GM12878 (cell line): Measurements from ENCODE around the gene ERC2. TPM values are rescaled to one million over a fixed set of nuclear protein-coding genes. Genes with fewer than 3 reads are reported as not detected.

ENCODE experiments used
- ATAC-seq: fragments of 200-7000 bp; cut with Tn5 transposase; 3 replicates; pipeline ENCODE4 v1.9.1; 2020; ENCODE audit warnings: mild to moderate bottlenecking, moderate library complexity
- BruUV-seq: library from RNA; stranded (reverse); fragments of 400-500 nt; replicated peaks from 2 replicates; lab custom pipeline; 2021; lab: Mats Ljungman, UMichigan
- CTCF ChIA-PET: fragments of 300-600 bp; sonication (Branson Sonifier 250); formaldehyde crosslinking; extraction: SDS; loops from one replicate; lab custom pipeline; 2021; ENCODE audit warnings: inconsistent platforms; lab: Yijun Ruan, JAX
- POLR2A ChIA-PET: fragments of 350-600 bp; formaldehyde crosslinking; extraction: SDS; loops from one replicate; lab custom pipeline; 2021; ENCODE audit warnings: inconsistent platforms; lab: Charles Lee
- RAD21 ChIA-PET: fragments of 300-600 bp; sonication (Branson Sonifier 250); formaldehyde crosslinking; loops from one replicate; lab custom pipeline; 2023; ENCODE audit warnings: antibody characterized with exemption; ENCODE audit not compliant: unreplicated experiment; lab: Charles Lee
- SMC1A ChIA-PET: fragments of 300-600 bp; sonication (Branson Sonifier 250); formaldehyde crosslinking; loops from one replicate; lab custom pipeline; 2023; ENCODE audit not compliant: unreplicated experiment, uncharacterized antibody; lab: Charles Lee
- DNase-seq: peaks from one replicate; pipeline ENCODE4 v3.0.0-alpha.2; 2011; ENCODE audit warnings: low read depth, low spot score
- FAIRE-seq: peaks from 3 replicates; lab custom pipeline; 2011; peaks lifted over from hg19 to GRCh38; lab: Jason Lieb, UNC
- H2AFZ ChIP-seq: 2 replicates; pipeline ENCODE4 v1.6.0; 2011; ENCODE audit warnings: low read depth, low read length, control low read depth; ENCODE audit not compliant: control insufficient read depth
- H3K27ac ChIP-seq: 2 replicates; pipeline ENCODE4 v1.5.1; 2011; ENCODE audit warnings: control low read depth; ENCODE audit not compliant: control insufficient read depth, insufficient read depth
- H3K27me3 ChIP-seq, 2 experiments: replicated peaks in 1 of 2; 2 replicates each; pipeline versions ENCODE4 v1.6.0 to v1.6.1; 2011; ENCODE audit warnings: low read length in 1 of 2; ENCODE audit not compliant: control insufficient read depth in 2 of 2, insufficient read depth in 2 of 2
- H3K36me3 ChIP-seq, 2 experiments: 2 replicates each; pipeline ENCODE4 v1.5.1; 2011; ENCODE audit warnings: low read length in 1 of 2; ENCODE audit not compliant: control insufficient read depth in 2 of 2, insufficient read depth in 2 of 2
- H3K4me1 ChIP-seq: 2 replicates; pipeline ENCODE4 v1.6.1; 2011; ENCODE audit warnings: mild to moderate bottlenecking, low read length, moderate library complexity, mixed read lengths; ENCODE audit not compliant: control insufficient read depth, insufficient read depth
- H3K4me2 ChIP-seq: 2 replicates; pipeline ENCODE4 v1.6.0; 2011; ENCODE audit warnings: control low read depth; ENCODE audit not compliant: control insufficient read depth, insufficient read depth
- H3K4me3 ChIP-seq: fragments of 200-600 bp; sonication (generic); 2 replicates; pipeline ENCODE4 v1.5.1; 2016
- H3K79me2 ChIP-seq: 2 replicates; pipeline ENCODE4 v1.6.0; 2011; ENCODE audit warnings: low read length; ENCODE audit not compliant: control insufficient read depth, insufficient read depth
- H3K9ac ChIP-seq: 2 replicates; pipeline ENCODE4 v1.8.0; 2011; ENCODE audit warnings: low read length, control low read depth, mixed read lengths; ENCODE audit not compliant: control insufficient read depth, insufficient read depth
- H3K9me3 ChIP-seq: replicated peaks from 3 replicates; pipeline ENCODE4 v1.5.1; 2011; ENCODE audit warnings: mild to moderate bottlenecking, low read length; ENCODE audit not compliant: control insufficient read depth, insufficient read depth
- H4K20me1 ChIP-seq: 2 replicates; pipeline ENCODE4 v1.6.0; 2011; ENCODE audit not compliant: control insufficient read depth, insufficient read depth
- EED ChIP-seq: sonication (generic); IDR thresholded peaks from 2 replicates; pipeline ENCODE4 v1.6.1; 2016; ENCODE audit warnings: antibody characterized with exemption, low read depth
- FOXM1 ChIP-seq: IDR thresholded peaks from 2 replicates; pipeline ENCODE4 v1.6.1; 2012; ENCODE audit warnings: low read depth, mild to moderate bottlenecking, inconsistent platforms, low read length, moderate library complexity
- MTA2 ChIP-seq: fragments of 450-650 bp; IDR thresholded peaks from 2 replicates; pipeline ENCODE4 v1.6.1; 2016; ENCODE audit warnings: low read depth, mild to moderate bottlenecking, moderate library complexity
- MTA3 ChIP-seq: IDR thresholded peaks from 2 replicates; pipeline ENCODE4 v1.6.1; 2012; ENCODE audit warnings: low read length, inconsistent platforms, borderline replicate concordance
- SMAD5 ChIP-seq: IDR thresholded peaks from 2 replicates; pipeline ENCODE4 v1.6.1; 2016; ENCODE audit warnings: antibody characterized with exemption, low read depth
- SP1 ChIP-seq: IDR thresholded peaks from one replicate; pipeline ENCODE4 v1.6.1; 2011; ENCODE audit warnings: low read depth, low read length
- TCF7 ChIP-seq: IDR thresholded peaks from 2 replicates; pipeline ENCODE4 v1.6.1; 2014; ENCODE audit warnings: antibody characterized with exemption, borderline replicate concordance
- WRNIP1 ChIP-seq: IDR thresholded peaks from 2 replicates; pipeline ENCODE4 v1.6.1; 2011; ENCODE audit warnings: low read depth, low read length, improper control_type of control experiment, borderline replicate concordance
- ZNF622 ChIP-seq: fragments of 450-650 bp; IDR thresholded peaks from 2 replicates; pipeline ENCODE4 v1.6.1; 2017; ENCODE audit warnings: mild to moderate bottlenecking, inconsistent platforms
- ZSCAN29 ChIP-seq: fragments of 450-650 bp; IDR thresholded peaks from 2 replicates; pipeline ENCODE4 v1.6.1; 2017; ENCODE audit warnings: mild to moderate bottlenecking, moderate library complexity
- WGBS: methylation state at CpG from one replicate; pipeline ENCODE4 v1.1.6; 2016; ENCODE audit warnings: low lambda C conversion rate; ENCODE audit not compliant: insufficient replicate concordance, insufficient coverage; ENCODE audit errors: missing lambda C conversion rate; 5-methylcytosine and 5-hydroxymethylcytosine counted together
- in situ Hi-C: fragments of 300-500 bp; cut with MboI; formaldehyde crosslinking; loops from 9 replicates; pipeline ENCODE4 v1.14.3; 2018; ENCODE audit warnings: mixed read lengths
- intact Hi-C: fragments of 100-400 bp; cut with micrococcal nuclease; formaldehyde crosslinking; loops from one replicate; pipeline ENCODE4 v1.14.2; 2022; ENCODE audit not compliant: unreplicated experiment
- polyA plus RNA-seq, 11 experiments: library from polyadenylated mRNA; depleted of rRNA in 4 of 11; unstranded in 6 of 11; stranded (reverse) in 5 of 11; fragments of >200 nt; fragmentation: Nextera tagmentation in 4 of 11; fragmentation: Illumina TruSeq in 1 of 11; extraction: Ambion mirVana in 4 of 11; extraction: Trizol in 1 of 11; gene quantifications; 1 replicate in 1 of 11; 2 replicates in 10 of 11; pipeline versions ENCODE4 v1.2.1 to v1.2.3, GENCODE V29; 2011 to 2016; ENCODE audit warnings: inconsistent platforms in 2 of 11, missing spikeins in 2 of 11, low read depth in 1 of 11
- total RNA-seq, 4 experiments: library from RNA; depleted of rRNA in 3 of 4; stranded (reverse); fragments of >200 nt in 3 of 4; fragmentation: Illumina TruSeq in 1 of 4; extraction: Trizol in 1 of 4; gene quantifications; 2 replicates each; pipeline versions ENCODE4 v1.2.1 to v1.2.3, GENCODE V29; 2013 to 2021
- TF ChIP-seq, protein P1 (sequence below): fragments of 450-650 bp; IDR thresholded peaks from 2 replicates; pipeline ENCODE4 v1.6.1; 2017; ENCODE audit warnings: low read depth, mild to moderate bottlenecking, moderate library complexity
- TF ChIP-seq, protein P2 (sequence below): IDR thresholded peaks from 2 replicates; pipeline ENCODE4 v1.6.1; 2011; ENCODE audit warnings: low read depth, low read length, improper control_type of control experiment, borderline replicate concordance
- TF ChIP-seq, protein P3 (sequence below): IDR thresholded peaks from 2 replicates; pipeline ENCODE4 v1.6.1; 2011; ENCODE audit warnings: mild to moderate bottlenecking, low read depth, low read length, moderate library complexity; ENCODE audit not compliant: insufficient replicate concordance

Gene ERC2
- total and polyA plus RNA-seq, 10 of the 15 experiments (the other 5 are each of a cell fraction or from before 2014, with no cell fraction given) = 0.06 to 1.4 (median 0.12) TPM; not detected in 3

DNA sequence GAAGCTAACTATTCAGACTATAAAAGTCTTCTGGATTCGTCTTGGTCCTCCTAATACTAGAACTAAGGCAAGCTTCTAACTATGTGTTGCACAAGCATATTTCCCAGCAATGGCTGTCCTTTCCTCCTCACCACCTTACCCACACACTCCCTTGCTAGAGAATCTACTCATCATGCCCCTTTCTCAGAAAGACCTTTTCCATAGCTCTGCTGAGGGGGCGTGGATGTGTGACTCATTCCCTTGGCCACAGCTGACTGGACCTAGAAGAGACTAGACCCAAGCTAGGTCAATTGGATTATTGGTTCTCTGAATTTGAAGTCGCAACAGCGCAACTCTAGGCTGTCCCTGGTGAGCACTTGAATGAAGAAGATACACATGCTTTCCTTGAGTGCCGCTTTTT, 47.1 kb downstream of the ERC2 start:
- Histone ChIP-seq H4K20me1 (no peaks in the 10 kb centered on the region), H2AFZ (no peak overlapping the region), H3K9me3 (no peaks in the 10 kb centered on the region), H3K9ac (no peak overlapping the region), H3K79me2 (no peaks in the 10 kb centered on the region), H3K27me3 (peaks cover 0 to 2% of the 10 kb centered on the region in 2 experiments; a peak in 2 of 4 replicates), H3K4me3 (no peak overlapping the region), H3K36me3 (no peaks in the 10 kb centered on the region), H3K4me2 (no peak overlapping the region), H3K4me1 (no peaks in the 10 kb centered on the region), H3K27ac (no peak overlapping the region)
- no peak for TF ChIP-seq MTA2
- TF ChIP-seq, protein P1, sequence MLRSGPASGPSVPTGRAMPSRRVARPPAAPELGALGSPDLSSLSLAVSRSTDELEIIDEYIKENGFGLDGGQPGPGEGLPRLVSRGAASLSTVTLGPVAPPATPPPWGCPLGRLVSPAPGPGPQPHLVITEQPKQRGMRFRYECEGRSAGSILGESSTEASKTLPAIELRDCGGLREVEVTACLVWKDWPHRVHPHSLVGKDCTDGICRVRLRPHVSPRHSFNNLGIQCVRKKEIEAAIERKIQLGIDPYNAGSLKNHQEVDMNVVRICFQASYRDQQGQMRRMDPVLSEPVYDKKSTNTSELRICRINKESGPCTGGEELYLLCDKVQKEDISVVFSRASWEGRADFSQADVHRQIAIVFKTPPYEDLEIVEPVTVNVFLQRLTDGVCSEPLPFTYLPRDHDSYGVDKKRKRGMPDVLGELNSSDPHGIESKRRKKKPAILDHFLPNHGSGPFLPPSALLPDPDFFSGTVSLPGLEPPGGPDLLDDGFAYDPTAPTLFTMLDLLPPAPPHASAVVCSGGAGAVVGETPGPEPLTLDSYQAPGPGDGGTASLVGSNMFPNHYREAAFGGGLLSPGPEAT = no peak
- TF ChIP-seq SMAD5 = no peak
- TF ChIP-seq, protein P2, sequence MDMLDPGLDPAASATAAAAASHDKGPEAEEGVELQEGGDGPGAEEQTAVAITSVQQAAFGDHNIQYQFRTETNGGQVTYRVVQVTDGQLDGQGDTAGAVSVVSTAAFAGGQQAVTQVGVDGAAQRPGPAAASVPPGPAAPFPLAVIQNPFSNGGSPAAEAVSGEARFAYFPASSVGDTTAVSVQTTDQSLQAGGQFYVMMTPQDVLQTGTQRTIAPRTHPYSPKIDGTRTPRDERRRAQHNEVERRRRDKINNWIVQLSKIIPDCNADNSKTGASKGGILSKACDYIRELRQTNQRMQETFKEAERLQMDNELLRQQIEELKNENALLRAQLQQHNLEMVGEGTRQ = no peak
- no peak for TF ChIP-seq MTA3
- TF ChIP-seq, protein P3, sequence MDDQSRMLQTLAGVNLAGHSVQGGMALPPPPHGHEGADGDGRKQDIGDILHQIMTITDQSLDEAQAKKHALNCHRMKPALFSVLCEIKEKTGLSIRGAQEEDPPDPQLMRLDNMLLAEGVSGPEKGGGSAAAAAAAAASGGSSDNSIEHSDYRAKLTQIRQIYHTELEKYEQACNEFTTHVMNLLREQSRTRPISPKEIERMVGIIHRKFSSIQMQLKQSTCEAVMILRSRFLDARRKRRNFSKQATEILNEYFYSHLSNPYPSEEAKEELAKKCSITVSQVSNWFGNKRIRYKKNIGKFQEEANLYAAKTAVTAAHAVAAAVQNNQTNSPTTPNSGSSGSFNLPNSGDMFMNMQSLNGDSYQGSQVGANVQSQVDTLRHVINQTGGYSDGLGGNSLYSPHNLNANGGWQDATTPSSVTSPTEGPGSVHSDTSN = no peak
- no peak for TF ChIP-seq EED
- no peak for TF ChIP-seq SP1
- TF ChIP-seq TCF7 = no peak
- no peak for TF ChIP-seq ZSCAN29
- no peak for TF ChIP-seq FOXM1
- TF ChIP-seq WRNIP1 = no peak
- no peak for TF ChIP-seq ZNF622
- ATAC-seq (no peak), DNase-seq (no peak), FAIRE-seq (no peak)
- in situ Hi-C loops (no loop called here), intact Hi-C loops (no loop called here)
- ChIA-PET SMC1A (no interaction called here), CTCF (no interaction called here), POLR2A (no interaction called here), RAD21 (no interaction called here)
- BruUV-seq = no TSS peak
- 43% methylated on average over 5 of the region's 5 CpGs for WGBS
